Fibroblast of lung (primary cell): ENCODE data around the gene LRMDA. TPM values are rescaled to one million over a fixed set of nuclear protein-coding genes. Genes with fewer than 3 reads are reported as not detected.

Source experiments
- DNase-seq, 2 donors: peaks; one replicate each; pipeline versions ENCODE4 v3.0.0 to v3.0.0-alpha.2; 2010; ENCODE audit warnings: low read depth in 2 of 2
- H2AFZ ChIP-seq: 2 replicates; pipeline ENCODE4 v1.5.1; 2012; ENCODE audit warnings: low read length, control low read depth, inconsistent platforms
- H3K27ac ChIP-seq: 2 replicates; pipeline ENCODE4 v1.5.1; 2011; ENCODE audit warnings: low read length, control low read depth; ENCODE audit not compliant: insufficient read depth
- H3K27me3 ChIP-seq: 2 replicates; pipeline ENCODE4 v1.5.1; 2011; ENCODE audit warnings: mild to moderate bottlenecking, low read length; ENCODE audit not compliant: control insufficient read depth, insufficient read depth
- H3K36me3 ChIP-seq: 2 replicates; pipeline ENCODE4 v1.5.1; 2011; ENCODE audit warnings: low read length; ENCODE audit not compliant: control insufficient read depth, insufficient read depth
- H3K4me1 ChIP-seq: 2 replicates; pipeline ENCODE4 v1.5.1; 2011; ENCODE audit warnings: low read length; ENCODE audit not compliant: control insufficient read depth, insufficient read depth; ENCODE audit errors: extremely low read depth
- H3K4me2 ChIP-seq: 2 replicates; pipeline ENCODE4 v1.5.1; 2011; ENCODE audit warnings: low read length, control low read depth; ENCODE audit not compliant: insufficient read depth; ENCODE audit errors: extremely low read depth
- H3K4me3 ChIP-seq, 4 experiments: fragments of 200-600 bp in 1 of 4; sonication (generic) in 1 of 4; replicated peaks in 1 of 4; 2 replicates each; pipeline ENCODE4 v1.5.1; 2011 to 2016; ENCODE audit warnings: low read length in 4 of 4, low read depth in 3 of 4, mild to moderate bottlenecking in 3 of 4, control low read depth in 2 of 4, inconsistent platforms in 1 of 4, mixed read lengths in 1 of 4; ENCODE audit not compliant: insufficient read depth in 1 of 4; ENCODE audit errors: control extremely low read depth in 1 of 4
- H3K79me2 ChIP-seq: 2 replicates; pipeline ENCODE4 v1.5.1; 2012; ENCODE audit warnings: mild to moderate bottlenecking, low read length, inconsistent platforms; ENCODE audit not compliant: control insufficient read depth, insufficient read depth
- H3K9ac ChIP-seq: 2 replicates; pipeline ENCODE4 v1.5.1; 2011; ENCODE audit warnings: mild to moderate bottlenecking, low read length, control low read depth; ENCODE audit not compliant: insufficient read depth
- H3K9me3 ChIP-seq: 2 replicates; pipeline ENCODE4 v1.5.1; 2012; ENCODE audit warnings: low read depth, low read length; ENCODE audit not compliant: control insufficient read depth, insufficient read depth
- H4K20me1 ChIP-seq: 2 replicates; pipeline ENCODE4 v1.5.1; 2011; ENCODE audit warnings: low read length; ENCODE audit not compliant: control insufficient read depth, insufficient read depth; ENCODE audit errors: extremely low read depth
- CTCF ChIP-seq, 2 donors: IDR thresholded peaks in 1 of 2; conservative IDR thresholded peaks in 1 of 2; 1 replicate in 1 of 2; 2 replicates in 1 of 2; pipeline ENCODE4 v1.5.1; 2011 to 2012; ENCODE audit warnings: low read length in 2 of 2, control low read depth in 1 of 2, inconsistent platforms in 1 of 2, low read depth in 1 of 2, mild to moderate bottlenecking in 1 of 2
- EZH2 ChIP-seq: IDR thresholded peaks from 2 replicates; pipeline ENCODE4 v1.5.1; 2012; ENCODE audit warnings: low read length, control low read depth, mild to moderate bottlenecking; ENCODE audit errors: missing control alignments
- polyA plus RNA-seq, 2 donors: library from polyadenylated mRNA; depleted of rRNA in 1 of 2; stranded (reverse) in 1 of 2; unstranded in 1 of 2; fragments of >200 nt; gene quantifications; 2 replicates each; pipeline ENCODE4 v1.2.1, GENCODE V29; 2011 to 2012; ENCODE audit warnings: missing spikeins in 1 of 2
- total RNA-seq: library from RNA; depleted of rRNA; stranded (reverse); fragments of >200 nt; gene quantifications from 2 replicates; pipeline ENCODE4 v1.2.1, GENCODE V29; 2014

Gene LRMDA
- total and polyA plus RNA-seq, 2 donors (not counting 1 experiment from before 2014, with no cell fraction given) = 1.7 to 2.0 TPM

GRCh38 chr10:75682649-75683557 is 251.5 kb downstream of the LRMDA start:
- no peak overlapping the region for H3K4me3 ChIP-seq
- H3K36me3 ChIP-seq = no peaks in the 10 kb centered on the region
- no peaks in the 10 kb centered on the region for H3K79me2 ChIP-seq
- H3K27me3 ChIP-seq = no peaks in the 10 kb centered on the region
- DNase-seq = peak in 1 of 2 donors; percentile 51
- no peak overlapping the region for H3K27ac ChIP-seq
- TF ChIP-seq EZH2 (no peak), CTCF (conservative IDR thresholded peaks at IDR 0.05 in 1 of 2, IDR thresholded peaks at IDR 0.05 in 1 of 2; ENCODE audit: low read depth in 1 of 2, low read length in 2 of 2) (no peak)
- no peaks in the 10 kb centered on the region for H3K4me1 ChIP-seq
- no peak overlapping the region for H3K9ac ChIP-seq
- H3K4me2 ChIP-seq = no peak overlapping the region
- no peak overlapping the region for H2AFZ ChIP-seq
- no peaks in the 10 kb centered on the region for H3K9me3 ChIP-seq
- no peaks in the 10 kb centered on the region for H4K20me1 ChIP-seq

GRCh38 chr10:75685187-75685586 is 253.8 kb downstream of the LRMDA start:
- Histone ChIP-seq H3K4me1 (no peaks in the 10 kb centered on the region), H3K4me3 (no peak overlapping the region), H3K9me3 (no peaks in the 10 kb centered on the region), H3K4me2 (no peak overlapping the region), H3K9ac (no peak overlapping the region), H3K27me3 (no peaks in the 10 kb centered on the region), H3K36me3 (no peaks in the 10 kb centered on the region), H2AFZ (no peak overlapping the region), H3K27ac (no peak overlapping the region), H3K79me2 (no peaks in the 10 kb centered on the region), H4K20me1 (no peaks in the 10 kb centered on the region)
- no peak for TF ChIP-seq EZH2
- no peak for TF ChIP-seq CTCF (conservative IDR thresholded peaks at IDR 0.05 in 1 of 2, IDR thresholded peaks at IDR 0.05 in 1 of 2; ENCODE audit: low read depth in 1 of 2, low read length in 2 of 2)
- no peak for DNase-seq

GRCh38 chr10:75688506-75689300 is 257.3 kb downstream of the LRMDA start:
- H3K36me3 ChIP-seq = no peaks in the 10 kb centered on the region
- TF ChIP-seq EZH2 = no peak

More at GRCh38 chr10:75688506-75689300, 257.3 kb downstream of the LRMDA start:
- H3K27ac ChIP-seq = no peak overlapping the region
- no peaks in the 10 kb centered on the region for H3K9me3 ChIP-seq
- no peaks in the 10 kb centered on the region for H4K20me1 ChIP-seq
- no peak overlapping the region for H3K4me3 ChIP-seq
- H3K4me1 ChIP-seq = no peaks in the 10 kb centered on the region
- no peaks in the 10 kb centered on the region for H3K27me3 ChIP-seq
- peak in 1 of 2 donors; percentile 42 for DNase-seq
- H3K4me2 ChIP-seq = no peak overlapping the region
- H3K9ac ChIP-seq = no peak overlapping the region
- H3K79me2 ChIP-seq = no peaks in the 10 kb centered on the region
- no peak overlapping the region for H2AFZ ChIP-seq
